CD4-positive, alpha-beta T cell treated with Interleukin-21 for 1 hour (primary cell): ENCODE results near the gene CSRP1.

Experiments used
- DNase-seq: peaks from one replicate; pipeline ENCODE4 v3.0.0-alpha.2; 2020

Gene CSRP1

DNA sequence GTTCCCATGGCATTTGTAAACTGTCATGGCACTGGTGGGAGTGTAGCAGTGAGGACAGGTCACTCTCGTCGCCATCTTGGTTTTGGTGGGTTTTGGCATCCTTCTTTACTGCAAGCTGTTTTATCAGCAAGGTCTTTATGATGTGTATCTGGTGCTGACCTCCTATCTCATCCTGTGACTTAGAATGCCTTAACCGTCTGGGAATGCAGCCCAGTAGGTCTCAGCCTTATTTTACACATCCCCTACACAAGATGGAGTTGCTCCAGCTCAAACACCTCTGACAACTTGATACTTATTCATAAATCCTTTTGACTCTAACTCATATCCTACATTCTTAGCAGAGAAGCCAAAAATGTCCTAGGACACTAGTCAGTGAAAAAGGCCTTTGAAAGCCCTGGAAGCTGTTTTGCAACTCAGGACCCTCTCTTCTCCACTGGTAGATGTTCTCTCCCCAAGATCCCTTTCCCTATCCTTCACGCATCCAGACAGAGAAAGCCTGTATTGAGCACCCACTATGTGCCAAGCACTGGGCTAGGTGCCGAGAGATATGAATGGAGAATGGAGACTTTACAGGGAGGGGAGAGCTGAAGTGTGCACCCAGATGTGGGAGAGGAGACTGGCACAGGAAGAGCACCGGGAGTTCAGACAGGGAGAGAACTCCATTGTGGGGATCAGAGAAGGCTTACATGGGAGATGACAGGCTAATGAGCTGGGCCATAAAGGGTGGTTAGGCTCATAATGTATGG lies 6.7 kb upstream of the CSRP1 start:
- DNase-seq, result no peak

DNA sequence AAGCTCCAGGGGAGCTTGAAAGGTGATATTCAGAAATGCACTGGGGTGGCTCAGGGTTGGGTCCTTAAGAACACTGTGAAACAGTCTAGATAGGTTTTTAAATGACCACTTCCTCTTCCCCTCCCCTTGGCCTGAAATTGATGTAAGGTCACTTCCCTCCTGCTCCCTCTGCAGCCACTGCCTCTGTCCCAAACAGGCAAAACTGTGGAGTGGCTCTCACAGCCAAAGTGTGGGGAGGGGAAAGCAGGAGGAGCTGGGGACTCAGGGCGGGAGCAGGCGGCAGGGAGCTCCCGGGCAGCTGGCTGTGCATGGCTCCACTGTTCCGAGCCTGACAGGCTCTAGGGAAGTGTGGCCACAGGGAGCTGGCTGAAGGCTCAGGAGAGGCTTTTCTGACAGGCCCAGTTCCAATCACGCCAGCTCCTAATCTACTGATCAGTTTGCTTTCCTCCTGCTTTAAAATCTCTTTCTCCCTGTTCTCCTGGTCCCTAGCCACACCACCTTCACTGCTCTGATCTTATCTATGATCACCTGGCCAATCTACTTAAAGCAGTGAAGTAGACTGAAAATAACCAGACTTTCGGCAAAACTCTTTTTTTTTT lies 5.1 kb upstream of the CSRP1 start:
- DNase-seq, result no peak

DNA sequence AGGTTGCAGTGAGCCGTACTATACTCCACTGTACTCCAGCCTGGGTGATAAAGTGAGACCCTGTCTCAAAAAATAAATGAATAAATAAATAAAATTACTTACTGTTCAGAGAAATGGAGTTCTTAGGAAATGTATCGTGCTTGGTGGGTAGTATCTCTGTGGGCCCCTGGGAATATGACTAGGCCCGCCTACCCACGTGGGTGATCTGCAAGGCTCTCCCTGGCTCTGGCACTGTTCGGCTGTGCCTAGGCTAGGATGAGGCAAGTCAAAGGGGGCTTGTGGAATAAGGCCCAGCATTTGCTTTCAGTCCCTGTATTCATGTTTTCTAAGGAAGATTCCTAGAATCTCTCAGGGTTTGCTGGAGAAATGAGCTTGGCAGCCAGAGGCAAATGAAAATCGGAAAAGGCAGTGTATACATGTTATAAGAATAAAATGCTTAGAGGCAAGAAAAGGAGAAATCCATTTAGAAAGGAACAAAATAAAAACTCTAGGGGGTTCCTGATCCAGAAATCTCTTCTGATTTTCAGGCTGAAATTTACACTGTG lies 4.5 kb upstream of the CSRP1 start:
- no peak for DNase-seq

DNA sequence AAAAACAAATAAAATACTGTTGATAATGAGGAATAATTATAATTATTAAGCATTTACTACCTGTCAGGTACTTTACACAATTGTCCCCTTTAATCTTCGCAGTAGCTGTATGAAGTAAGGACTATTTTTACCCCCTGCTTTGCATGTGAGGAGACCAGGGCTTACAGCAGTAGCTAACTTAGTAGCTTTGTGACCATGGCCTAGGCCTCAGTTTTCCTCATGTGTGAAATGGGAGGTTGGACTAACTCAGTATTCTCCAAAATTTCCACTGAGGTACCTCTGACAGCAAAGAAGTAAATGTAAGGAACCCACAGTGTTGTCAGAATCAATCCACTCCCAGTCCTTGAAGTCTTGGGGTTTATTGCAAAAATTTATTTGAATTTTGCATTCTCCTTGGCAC lies 3.8 kb upstream of the CSRP1 start:
- DNase-seq, result no peak

DNA sequence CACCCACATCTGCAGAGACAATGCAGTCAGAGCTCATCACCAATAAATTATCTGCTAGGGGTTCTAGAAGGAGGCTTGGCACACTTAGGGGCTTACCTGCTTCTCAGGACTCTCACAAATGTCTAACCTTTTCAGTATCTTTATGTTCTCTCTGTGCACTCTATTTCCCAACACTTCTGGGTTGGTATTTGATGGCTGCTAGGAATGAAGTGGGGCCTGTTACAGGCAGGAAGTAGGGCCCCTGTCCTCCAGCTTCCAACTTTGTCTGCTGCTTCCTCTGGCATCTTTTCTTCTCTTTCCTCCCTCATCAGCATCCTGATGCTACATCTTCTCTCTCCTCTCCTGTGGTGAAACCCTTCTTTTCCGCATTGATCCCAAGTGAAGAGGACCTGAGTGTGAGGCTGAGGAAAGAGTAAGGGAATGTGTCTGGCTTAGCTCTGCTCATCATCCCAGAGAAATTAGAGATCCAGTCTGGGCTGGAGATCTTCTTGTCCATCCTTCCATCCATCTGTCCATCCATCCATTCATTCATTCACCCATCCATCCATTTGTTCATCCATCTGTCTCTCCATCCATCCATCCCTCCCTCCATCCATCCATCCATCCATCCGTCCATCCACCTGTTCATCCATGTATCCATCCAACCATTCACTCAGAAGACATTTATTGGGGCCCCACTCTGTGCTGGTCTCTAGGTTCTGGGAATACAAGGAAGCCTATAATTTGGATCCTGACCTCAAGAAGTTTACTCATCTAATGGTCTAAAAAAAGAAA lies 2.9 kb upstream of the CSRP1 start:
- DNase-seq, result no peak

DNA sequence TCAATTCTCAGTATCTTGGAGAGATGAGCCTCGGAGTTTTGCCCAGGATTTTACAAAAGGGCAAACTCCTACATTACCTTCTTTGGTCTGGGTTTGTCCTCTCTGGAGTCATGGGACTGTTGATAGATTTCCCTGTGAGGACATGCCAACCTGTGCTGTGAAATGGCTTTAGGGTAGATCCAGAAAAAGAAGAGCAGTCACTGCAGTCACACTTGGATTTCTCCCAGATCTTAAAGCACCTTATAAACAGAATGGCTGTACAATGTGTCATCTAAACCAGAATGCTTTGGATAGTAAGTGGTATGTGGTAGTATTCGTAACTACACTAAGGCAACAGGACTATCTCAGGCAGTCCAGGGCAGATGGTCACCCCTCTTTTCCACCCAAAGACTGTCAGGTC lies 1.9 kb upstream of the CSRP1 start:
- no peak for DNase-seq

DNA sequence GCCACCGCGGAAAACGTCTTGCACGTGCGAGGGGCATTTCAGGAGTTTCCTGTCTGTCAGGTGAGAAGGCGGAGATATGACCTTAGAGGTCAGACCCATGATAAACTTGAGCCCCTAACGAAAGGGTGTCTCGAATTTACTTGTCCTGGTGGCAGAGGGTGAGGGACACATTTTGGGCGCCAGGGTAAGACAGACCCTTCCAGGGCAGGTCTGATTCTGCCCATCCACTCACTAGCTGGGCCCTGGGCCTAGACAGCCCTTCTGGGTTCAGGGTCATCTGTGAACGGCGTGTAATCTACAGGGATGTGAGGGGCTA lies 395 bp upstream of the CSRP1 start:
- no peak for DNase-seq

DNA sequence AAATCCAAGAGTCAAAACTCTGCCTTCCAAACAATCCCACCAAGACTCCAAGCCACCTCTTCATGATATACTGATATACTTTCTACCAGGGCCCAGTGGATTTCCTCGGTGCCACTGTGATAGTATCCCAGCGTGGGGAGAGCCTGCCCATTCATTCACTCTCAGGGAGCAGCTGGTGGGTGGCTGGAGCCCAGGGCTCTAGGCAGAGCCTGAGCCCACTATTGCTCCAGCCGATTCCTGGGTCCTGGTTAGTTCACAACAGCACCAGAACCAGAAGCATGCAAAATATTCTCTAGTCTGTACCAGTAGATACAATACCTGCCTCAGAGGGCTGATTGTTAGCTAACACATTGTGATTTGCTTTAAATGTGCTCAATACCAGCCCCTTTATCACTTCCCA lies 831 bp downstream of the CSRP1 start:
- DNase-seq, result no peak

DNA sequence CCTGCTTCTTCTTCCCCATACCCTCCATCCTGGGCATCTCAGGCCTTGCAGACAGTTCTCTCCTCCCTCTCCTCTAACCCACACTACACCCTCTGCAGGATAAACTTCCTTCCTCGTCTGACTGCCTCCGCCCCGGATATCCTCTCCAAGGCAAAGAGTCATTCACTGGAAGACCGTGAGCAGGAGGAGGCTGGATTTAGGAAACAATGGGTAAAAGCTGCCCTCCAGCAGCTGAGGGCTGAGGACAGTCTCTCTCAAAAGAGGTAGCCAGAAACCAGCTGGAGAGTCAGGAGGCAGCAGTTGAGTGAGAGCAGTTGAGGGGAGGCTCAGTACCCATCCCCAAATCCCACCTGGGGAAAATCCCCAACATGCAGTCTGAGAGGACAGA lies 1.4 kb downstream of the CSRP1 start:
- DNase-seq, result no peak

DNA sequence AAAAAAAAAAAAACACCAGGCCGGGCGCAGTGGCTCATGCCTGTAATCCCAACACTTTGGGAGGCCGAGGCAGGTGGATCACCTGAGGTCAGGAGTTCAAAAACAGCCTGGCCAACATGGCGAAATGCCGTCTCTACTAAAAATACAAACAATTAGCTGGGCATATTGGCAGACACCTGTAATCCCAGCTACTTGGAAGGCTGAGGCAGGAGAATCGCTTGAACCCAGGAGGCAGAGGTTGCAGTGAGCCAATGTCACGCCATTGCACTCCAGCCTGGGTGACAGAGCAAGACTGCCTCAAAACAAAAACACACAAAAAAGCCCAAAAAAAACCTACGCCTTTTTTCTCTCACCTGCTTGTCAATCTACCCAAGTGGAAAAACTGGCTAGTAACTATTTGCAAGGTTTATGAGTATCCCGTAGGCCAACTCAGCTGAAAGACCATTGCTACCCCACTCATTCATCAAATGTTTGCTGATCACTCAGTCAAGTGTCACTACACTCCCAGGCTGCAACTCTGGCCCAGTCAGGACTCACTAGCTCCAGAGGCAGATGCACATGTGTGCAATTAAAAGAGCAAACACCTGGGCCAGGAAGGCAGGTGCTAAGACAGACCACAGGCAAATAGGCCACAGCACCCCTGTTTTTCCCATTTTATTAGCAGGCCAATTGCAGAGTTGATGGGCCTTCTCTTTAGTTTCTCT lies 2.0 kb downstream of the CSRP1 start:
- no peak for DNase-seq

DNA sequence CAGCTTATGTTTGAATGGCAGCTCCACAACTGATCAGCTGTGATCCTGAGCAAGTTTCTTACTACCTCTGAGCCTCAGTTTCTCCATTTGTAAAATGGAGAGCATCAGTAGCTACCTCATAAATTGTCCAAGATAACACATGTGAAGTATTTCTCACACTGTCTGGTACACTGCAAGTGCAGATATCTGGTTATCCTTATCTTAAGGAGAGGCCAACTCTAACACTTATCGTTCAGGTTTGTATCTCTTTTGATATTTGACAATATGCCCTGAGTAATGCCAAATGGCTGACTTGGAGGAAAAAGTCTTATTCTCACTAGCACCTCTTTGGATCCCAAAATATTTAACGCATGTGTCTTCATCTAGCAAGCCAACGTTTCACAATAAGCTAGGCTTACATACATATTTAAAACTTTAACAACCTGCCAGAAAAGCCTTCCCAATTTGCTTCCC lies 2.7 kb downstream of the CSRP1 start:
- no peak for DNase-seq

DNA sequence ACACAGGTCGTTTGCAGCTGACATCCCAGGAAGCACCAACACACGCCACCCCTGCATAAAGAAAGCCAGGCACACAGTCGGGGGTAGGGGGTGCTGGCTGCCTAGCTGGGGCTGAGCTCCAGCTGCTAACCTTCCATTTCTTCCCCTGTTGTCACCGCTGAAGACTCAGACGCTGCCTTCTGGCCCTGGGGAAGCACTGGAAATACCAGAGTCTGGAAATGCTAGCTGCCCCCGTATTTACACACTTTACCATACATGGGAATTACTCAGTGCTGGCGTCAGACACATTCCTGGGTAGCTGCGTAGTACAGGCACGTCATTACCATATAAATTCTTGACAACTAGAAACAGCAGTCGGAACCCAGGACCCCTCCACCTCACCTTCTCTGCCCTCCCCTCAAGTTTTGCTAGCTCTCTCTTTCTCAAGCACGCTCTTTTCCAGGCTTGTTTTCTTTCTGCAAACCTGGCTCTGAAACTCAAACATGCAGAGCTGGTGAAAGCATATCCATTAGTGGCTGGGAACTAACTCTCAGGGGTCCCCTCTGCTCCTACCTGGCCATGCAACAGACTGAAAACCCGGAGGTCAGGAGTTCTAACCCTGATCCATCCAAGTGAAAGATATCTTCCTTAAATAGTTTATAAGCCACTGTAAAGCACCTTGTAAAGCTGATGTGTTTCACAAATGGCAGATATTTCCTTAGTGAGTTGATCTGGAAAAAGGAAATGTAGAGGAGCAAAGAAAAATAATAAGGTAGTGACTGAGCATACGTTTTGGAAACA lies 3.3 kb downstream of the CSRP1 start:
- DNase-seq, result no peak

DNA sequence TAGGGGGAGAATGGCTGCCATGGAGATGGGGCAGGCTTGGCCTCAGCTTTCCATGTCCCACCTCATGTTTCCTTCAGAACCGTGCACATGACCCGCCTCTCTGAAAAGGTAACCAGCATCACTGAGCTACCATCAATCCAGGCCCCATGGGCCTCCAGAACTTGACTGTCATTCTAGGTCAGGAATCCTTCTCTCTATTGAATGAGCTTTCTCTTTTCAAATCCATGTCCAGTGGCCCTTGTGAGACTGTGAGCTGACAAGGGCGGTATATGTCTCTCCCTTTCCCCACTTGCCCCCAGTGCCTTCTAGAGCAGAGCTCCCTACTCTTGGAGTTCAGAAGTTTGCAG lies 4.4 kb downstream of the CSRP1 start:
- DNase-seq, result no peak

DNA sequence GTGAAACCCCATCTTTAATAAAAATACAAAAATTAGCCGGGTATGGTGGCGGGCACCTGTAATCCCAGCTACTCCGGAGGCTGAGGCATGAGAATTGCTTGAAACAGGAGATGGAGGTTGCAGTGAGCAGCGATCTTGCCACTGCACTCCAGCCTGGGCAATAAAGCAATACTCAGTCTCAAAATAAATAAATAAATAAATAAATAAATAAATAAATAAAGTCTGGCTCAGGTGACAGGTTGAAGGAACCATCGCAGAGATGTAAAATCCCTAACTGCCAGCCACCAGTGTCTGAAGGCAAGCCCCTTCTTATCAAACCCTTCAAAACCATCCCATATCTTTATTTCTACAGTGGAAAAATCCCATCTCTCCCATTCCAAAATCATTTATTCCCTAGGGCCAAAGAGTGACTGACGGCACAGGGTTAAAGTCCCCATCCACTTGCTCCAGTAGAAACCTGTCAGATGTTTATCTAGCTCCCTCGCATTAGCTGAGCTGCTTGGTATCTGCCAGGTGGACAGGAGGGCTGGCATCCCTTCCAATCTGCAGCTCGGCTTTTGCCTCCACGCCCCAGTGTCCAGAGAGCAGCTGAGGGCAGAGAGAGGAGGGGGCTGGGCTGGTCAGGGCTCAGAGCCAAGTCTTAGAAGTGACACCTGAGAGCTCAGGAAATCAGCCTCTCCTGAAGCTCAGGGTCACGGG lies 5.0 kb downstream of the CSRP1 start:
- DNase-seq, result no peak

DNA sequence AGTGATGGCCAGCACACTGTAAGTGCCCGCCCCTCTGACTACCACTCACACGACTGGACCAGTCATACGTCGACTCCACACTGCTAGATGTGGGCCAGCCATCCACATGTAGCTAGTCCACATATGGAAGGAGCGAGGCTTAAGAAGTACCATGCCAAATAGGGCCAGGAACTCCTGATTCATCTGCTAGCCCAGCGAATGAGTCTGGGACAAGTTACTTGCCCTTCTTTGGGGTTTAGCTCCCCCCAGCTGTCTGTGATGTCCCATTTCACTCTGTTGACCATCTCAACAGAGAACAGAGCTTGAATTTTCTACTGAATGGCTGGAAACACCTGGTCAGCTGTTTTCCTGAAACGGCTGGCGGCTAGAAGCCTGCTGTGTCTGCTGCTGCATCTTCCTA lies 5.8 kb downstream of the CSRP1 start:
- DNase-seq, result no peak

DNA sequence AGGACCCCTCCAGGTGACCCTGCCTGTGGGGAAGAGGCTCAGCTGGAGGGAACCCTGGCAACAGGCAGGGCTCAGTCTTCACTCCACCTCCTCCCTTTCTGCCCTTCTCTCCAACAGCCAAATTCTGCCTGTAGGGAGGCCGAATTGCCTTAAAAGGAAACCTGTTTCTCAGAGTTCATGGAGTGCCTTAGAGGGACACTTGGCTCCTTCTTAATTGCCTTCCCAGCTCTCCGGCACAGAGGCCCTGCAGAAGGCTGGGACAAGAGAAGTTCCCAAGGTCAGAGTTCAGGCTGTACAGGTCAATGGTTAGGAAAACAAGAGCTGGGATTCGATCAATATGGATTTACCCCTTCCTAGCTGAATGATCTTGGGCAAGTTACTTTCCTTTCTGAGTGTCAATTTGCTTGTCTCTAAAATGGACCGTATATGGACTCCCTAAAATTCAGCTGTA lies 6.2 kb downstream of the CSRP1 start:
- no peak for DNase-seq

DNA sequence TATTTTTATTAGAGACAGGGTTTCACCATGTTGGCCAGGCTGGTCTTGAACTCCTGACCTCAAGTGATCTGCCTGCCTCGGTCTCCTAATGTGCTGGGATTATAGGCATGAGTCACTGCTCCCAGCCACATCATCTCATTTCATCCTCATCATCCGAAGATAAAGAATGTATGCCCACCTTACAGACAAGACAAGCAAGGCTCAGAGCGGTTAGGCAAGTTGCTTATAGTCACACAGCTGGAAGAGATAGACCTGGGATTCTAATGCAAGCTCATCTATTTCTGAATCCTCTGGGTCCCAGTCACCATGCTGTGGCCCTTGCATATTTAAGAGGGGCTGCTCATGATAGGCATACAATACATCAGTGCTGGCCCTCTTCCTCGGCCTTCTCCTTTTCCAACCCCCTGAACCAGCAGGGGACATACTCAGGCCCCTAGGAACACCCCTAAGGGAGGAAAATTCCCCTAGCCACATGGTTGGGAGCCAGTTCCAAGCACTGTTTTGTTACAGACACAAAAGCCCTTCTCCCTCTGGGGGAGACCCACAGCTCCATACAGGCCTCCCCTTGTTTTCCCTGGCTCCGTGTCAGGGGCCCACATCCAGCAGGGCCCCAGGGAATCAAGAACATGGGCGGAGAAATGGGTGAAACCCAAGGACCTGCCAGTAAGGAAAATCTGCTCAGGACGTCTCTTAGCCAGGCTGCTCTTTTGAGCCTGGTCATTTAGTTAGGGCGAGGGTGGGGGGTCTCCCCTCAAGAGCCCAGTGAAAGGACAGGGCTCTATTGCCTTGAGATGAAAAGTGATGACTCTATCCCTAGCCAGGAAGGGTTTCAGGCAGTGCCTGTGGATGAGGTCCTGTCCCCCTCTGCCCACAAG lies 6.9 kb downstream of the CSRP1 start:
- DNase-seq, result no peak

DNA sequence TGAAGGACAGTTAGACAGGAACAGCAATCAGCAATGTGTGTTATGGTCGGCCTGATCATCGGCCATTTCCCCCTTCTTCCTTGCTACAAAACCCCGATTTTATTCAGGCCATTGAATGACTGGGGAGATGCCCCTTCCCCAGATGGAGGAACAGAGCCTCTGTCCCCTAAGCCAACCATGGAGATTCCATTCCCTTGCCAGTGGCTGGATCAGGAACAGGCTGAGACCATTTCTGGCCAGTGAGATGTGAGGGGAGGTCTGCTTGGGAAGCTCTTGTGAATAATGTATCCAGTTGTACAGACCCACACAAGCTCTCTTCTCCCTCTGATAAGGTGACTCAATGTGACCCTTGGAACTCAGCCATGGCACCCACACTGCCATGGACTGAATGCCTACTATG lies 7.7 kb downstream of the CSRP1 start:
- DNase-seq, result no peak

DNA sequence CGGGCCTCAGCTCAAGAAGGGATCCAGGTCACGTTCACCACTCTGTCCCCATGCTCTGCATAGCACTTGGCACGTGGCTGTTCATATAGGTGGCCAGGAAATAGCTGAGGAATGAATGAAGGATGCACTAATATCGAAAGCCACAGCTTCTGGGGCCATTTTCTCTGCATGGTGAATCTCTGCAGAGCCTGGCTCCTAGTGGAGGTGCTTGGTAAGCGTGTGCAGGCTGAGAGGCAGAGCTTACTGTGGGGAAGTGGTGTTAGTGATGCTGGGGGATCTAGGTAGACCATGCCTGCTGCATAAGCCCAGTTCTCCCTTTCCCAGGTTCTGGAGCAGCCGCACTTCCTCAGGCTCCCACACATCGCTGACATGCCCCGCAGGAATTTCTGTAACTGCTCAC lies 8.3 kb downstream of the CSRP1 start:
- DNase-seq, result no peak

DNA sequence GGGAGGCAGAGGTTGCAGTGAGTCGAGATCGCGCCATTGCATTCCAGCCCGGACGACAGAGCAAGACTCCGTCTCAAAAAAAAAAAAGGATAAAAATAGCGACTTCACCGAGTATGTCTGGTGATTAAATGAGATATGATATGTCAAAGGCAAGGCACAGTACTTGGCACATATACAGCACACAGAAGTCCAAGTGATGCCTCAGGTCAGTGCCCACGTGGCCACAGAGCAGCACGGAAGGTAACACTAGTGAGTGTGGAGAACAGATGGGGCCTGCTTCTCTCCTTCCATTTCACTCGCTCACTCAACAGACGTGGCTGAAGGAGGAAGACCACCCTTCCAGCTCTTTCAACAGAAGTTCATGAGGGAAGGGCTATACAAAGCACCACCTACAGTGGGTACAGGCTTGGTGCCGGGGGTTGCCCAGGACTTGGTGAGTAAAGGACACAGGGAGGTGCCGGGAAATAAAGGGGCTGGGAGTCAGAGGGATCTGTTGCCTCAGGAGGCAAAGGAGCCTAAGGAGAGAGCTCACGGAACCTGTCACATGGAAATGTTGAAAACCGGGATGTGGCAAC lies 8.9 kb downstream of the CSRP1 start:
- DNase-seq, result no peak

DNA sequence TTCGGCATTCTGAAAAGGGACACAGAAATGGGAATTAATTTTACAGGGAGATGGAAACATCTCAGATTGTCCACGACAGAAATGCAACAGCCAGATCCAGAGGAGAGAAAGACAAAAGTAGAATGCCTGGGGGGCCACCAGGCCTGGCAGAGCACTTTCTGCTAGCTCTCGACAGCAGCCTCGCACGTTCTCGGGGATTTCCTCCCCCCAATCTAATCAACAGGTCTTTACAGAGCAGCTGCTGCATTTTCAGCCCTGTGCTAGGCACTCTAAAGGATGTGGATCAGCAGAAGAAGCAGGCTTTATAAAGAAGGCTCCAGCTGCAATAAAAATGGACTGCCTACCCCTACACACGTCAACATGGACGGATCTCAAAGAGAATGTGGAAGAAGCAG lies 10.6 kb downstream of the CSRP1 start:
- DNase-seq, result no peak
